ENCODE results near the gene TSPAN18. TPM values are rescaled to one million over a fixed set of nuclear protein-coding genes. Genes with fewer than 3 reads are reported as not detected.

The TSPAN18 gene
- total RNA-seq, 1 donor from 2014 or later, result 5.2 TPM

GRCh38 chr11:44747316-44747715 lies 20.6 kb downstream of the TSPAN18 start:
- no peak for TF ChIP-seq CTCF (IDR thresholded peaks at IDR 0.05; ENCODE audit: insufficient read depth, low read length, poor library complexity, severe bottlenecking)
- DNase-seq (ENCODE audit: low read depth), result no peak
- peaks cover 2% of the 10 kb centered on the region for H3K27me3 ChIP-seq (ENCODE audit: control insufficient read depth, insufficient read depth, low read length)
- no peak overlapping the region for H3K4me3 ChIP-seq (ENCODE audit: low read depth, low read length)
- no peaks in the 10 kb centered on the region for H3K36me3 ChIP-seq (ENCODE audit: control insufficient read depth, insufficient read depth, low read length)

- no peak for DNase-seq (ENCODE audit: low read depth)
- Histone ChIP-seq H3K36me3 (ENCODE audit: control insufficient read depth, insufficient read depth, low read length) (no peaks in the 10 kb centered on the region), H3K27me3 (ENCODE audit: control insufficient read depth, insufficient read depth, low read length) (peaks cover 2% of the 10 kb centered on the region), H3K4me3 (ENCODE audit: low read depth, low read length) (no peak overlapping the region)
- no peak for TF ChIP-seq CTCF (IDR thresholded peaks at IDR 0.05; ENCODE audit: insufficient read depth, low read length, poor library complexity, severe bottlenecking)
Measured at GRCh38 chr11:44747836-44748235, 21.1 kb downstream of the TSPAN18 start.

GRCh38 chr11:44748606-44749005 lies 21.8 kb downstream of the TSPAN18 start:
- TF ChIP-seq CTCF (IDR thresholded peaks at IDR 0.05; ENCODE audit: insufficient read depth, low read length, poor library complexity, severe bottlenecking), result no peak
- no peak for DNase-seq (ENCODE audit: low read depth)
- H3K36me3 ChIP-seq (ENCODE audit: control insufficient read depth, insufficient read depth, low read length), result no peaks in the 10 kb centered on the region
- no peak overlapping the region for H3K4me3 ChIP-seq (ENCODE audit: low read depth, low read length)
- peaks cover 2% of the 10 kb centered on the region for H3K27me3 ChIP-seq (ENCODE audit: control insufficient read depth, insufficient read depth, low read length)

- Histone ChIP-seq H3K36me3 (ENCODE audit: control insufficient read depth, insufficient read depth, low read length) (no peaks in the 10 kb centered on the region), H3K27me3 (ENCODE audit: control insufficient read depth, insufficient read depth, low read length) (peaks cover 2% of the 10 kb centered on the region), H3K4me3 (ENCODE audit: low read depth, low read length) (no peak overlapping the region)
- TF ChIP-seq CTCF (IDR thresholded peaks at IDR 0.05; ENCODE audit: insufficient read depth, low read length, poor library complexity, severe bottlenecking), result no peak
- no peak for DNase-seq (ENCODE audit: low read depth)
Measured at GRCh38 chr11:44749189-44749588, 22.4 kb downstream of the TSPAN18 start.

GRCh38 chr11:44750551-44751465 lies 24.0 kb downstream of the TSPAN18 start:
- no peak for TF ChIP-seq CTCF (IDR thresholded peaks at IDR 0.05; ENCODE audit: insufficient read depth, low read length, poor library complexity, severe bottlenecking)
- H3K36me3 ChIP-seq (ENCODE audit: control insufficient read depth, insufficient read depth, low read length), result no peaks in the 10 kb centered on the region
- no peak for DNase-seq (ENCODE audit: low read depth)
- peaks cover 16% of the 10 kb centered on the region for H3K27me3 ChIP-seq (ENCODE audit: control insufficient read depth, insufficient read depth, low read length)
- no peak overlapping the region for H3K4me3 ChIP-seq (ENCODE audit: low read depth, low read length)

Measured in kidney epithelial cell (primary cell).